Measurements from ENCODE around the gene TRIM27.
A peak's percentile ranks its signal among the peaks of the same experiment; 100 is the strongest.
"Not testable (repeated sequence)": the region's sequence is repeated elsewhere in the genome, so short reads cannot be mapped to it uniquely, and the experiment has no call there.

Gene TRIM27

GRCh38 chr6:28923318-28924102, at the start of gene TRIM27:
TSS of gene TRIM27 (minus strand) at chr6:28923985. CDS start at chr6:28923632, 353 bp downstream.
- peak; percentile 70 to 92 for DNase-seq

GRCh38 chr6:28970056-28970455, 46.3 kb upstream of the TRIM27 start:
- DNase-seq, result not testable (repeated sequence)

GRCh38 chr6:28969129-28969528, 45.3 kb upstream of the TRIM27 start:
- DNase-seq, result no peak

- no peak for DNase-seq
These were observed 44.7 kb upstream of the TRIM27 start for GRCh38 chr6:28968476-28968875.

GRCh38 chr6:28965706-28966105, 41.9 kb upstream of the TRIM27 start:
- no peak for DNase-seq

GRCh38 chr6:28960846-28961500, 37.2 kb upstream of the TRIM27 start:
- DNase-seq, result no peak

GRCh38 chr6:28958561-28959243, 34.9 kb upstream of the TRIM27 start:
- peak in 1 of 2 experiments; percentile 27 for DNase-seq

GRCh38 chr6:28957795-28958314, 34.1 kb upstream of the TRIM27 start:
- not testable (repeated sequence) for DNase-seq

GRCh38 chr6:28956331-28956730, 32.5 kb upstream of the TRIM27 start:
- DNase-seq, result no peak

GRCh38 chr6:28953585-28954258, 29.9 kb upstream of the TRIM27 start:
- no peak for DNase-seq

- DNase-seq, result peak; percentile 32 to 76
These were observed 29.3 kb upstream of the TRIM27 start for GRCh38 chr6:28953039-28953584.

- DNase-seq, result not testable (repeated sequence)
These were observed 25.9 kb upstream of the TRIM27 start for GRCh38 chr6:28949656-28950195.

- DNase-seq, result peak in 1 of 2 experiments; percentile 13
These were observed 25.1 kb upstream of the TRIM27 start for GRCh38 chr6:28948782-28949486.

- no peak for DNase-seq
These were observed 24.1 kb upstream of the TRIM27 start for GRCh38 chr6:28947831-28948270.

GRCh38 chr6:28947067-28947765, 23.4 kb upstream of the TRIM27 start:
- no peak for DNase-seq

- no peak for DNase-seq
These were observed 21.6 kb upstream of the TRIM27 start for GRCh38 chr6:28945349-28945748.

GRCh38 chr6:28944412-28944865, 20.7 kb upstream of the TRIM27 start:
- peak; percentile 66 to 89 for DNase-seq

GRCh38 chr6:28943557-28944411, 20.0 kb upstream of the TRIM27 start:
- peak; percentile 76 to 87 for DNase-seq

- no peak for DNase-seq
These were observed 19.4 kb upstream of the TRIM27 start for GRCh38 chr6:28943223-28943556.
